Measurements from ENCODE around the gene KLHDC8A.
A peak's percentile ranks its signal among the peaks of the same experiment; 100 is the strongest.
"Not testable (repeated sequence)": the region's sequence is repeated elsewhere in the genome, so short reads cannot be mapped to it uniquely, and the experiment has no call there.

KLHDC8A gene

DNA sequence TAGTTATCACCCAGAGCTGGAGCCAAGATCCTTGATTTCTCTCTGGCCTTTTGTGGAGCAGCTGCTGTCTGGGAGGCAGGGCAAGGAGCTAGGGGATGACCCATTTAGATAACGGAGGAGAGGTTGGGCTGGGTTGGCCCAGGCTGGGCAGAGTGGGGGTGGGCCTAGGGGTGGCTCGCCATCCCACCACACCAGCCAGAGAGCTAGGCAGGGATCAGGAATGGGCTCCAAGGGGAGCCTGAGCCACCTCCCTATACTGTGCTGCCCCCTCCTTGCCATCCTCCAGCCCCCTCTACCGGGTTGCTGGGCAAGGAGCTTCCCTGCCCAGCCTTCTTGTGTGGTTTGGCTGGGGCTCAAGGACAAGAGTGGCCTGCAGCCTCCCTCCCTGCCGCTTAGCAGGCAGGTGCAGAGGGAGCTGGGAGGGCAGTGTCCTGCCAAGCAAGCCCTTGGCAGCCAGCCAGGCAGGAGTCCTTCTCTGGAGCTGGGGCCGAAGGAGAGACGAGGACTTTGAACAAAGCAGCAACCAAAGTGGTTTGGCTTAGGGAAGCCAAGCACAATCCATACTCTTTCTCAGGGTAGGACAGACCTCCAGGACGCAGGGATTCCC is 39.3 kb downstream of the KLHDC8A start:
- DNase-seq = no peak

DNA sequence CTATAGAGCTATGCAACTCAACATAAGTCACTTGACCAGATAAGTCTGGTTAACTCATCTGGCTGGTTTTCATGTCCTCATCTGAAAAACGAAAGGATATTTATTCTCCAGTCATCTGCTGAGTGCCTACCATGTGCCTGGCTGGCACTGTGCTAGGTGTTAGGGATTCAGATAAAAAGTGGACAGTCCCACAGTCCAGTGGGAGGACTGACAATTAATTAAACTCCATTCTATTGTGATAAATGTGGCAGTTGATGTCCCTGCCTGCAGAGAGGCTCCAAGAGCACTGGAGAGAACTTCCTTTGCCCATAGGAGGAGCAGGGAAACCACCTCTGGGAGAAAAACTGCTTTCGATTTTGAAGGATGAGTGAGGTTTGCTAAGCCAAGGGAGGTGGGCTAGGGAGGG is 40.6 kb downstream of the KLHDC8A start:
- DNase-seq = no peak

DNA sequence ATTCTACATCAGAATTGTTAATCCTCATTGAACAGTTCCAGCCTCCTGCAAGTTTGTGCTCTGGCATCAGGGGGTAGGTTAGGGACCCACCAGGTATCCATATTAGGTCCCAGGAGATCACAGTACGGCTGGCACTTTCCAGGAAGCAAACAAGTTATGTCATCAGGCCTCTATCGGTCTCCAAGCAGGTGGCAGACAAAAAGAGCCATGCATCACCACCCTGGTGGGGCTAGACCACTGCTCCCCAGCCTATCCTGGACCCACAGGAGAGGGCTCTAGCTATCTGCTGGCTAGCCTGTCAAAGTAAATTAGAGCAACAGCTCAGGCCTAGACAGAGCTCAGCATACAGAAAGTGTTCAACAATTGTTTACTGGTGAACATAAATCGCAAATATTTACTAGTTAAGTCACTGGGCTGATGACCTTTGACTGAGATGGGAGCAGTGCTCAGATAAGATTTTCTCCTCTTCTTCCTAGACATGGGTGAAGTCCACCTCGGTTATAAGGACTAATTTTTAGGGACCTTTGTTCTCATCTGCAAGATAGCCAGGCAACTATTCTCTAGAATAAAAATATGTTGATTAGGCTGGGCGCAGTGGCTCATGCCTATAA is 41.6 kb downstream of the KLHDC8A start:
- no peak for DNase-seq

DNA sequence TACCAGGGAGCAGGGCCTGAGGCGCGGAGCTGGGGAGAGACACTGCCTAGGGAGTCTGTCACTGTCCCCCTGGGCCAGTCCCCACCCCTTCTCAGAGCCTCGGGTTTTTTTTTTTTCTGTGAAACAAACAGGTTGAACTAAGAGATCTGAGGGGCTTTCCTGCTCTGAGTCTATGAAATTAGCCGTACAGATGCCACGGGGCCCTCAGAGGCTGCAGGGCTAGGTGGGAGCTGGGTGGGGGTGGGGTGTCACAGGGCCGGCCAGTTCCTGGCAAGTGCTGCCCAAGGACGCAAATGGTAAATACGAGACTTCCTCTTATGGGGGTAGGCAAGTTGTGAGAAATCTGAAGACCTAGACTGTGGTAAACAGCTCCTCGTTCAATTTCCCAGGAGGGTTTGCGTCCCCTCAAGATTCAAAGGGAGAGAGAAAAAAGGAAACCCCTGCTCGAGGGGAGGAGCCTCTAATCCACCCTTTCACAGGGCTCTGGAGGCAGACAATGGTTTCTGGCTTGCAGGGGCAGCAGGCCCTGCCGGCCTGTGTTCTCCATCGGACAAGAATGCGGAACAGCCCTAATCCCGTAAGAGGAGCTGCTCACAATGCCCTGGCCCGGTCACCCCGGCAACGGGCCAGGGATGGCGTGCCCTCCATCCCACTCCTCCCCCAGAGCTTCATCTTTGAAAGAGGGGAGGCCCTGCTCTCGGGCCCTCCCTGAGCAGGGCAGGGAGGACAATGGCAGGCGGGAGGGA is 43.0 kb downstream of the KLHDC8A start:
- DNase-seq = peak; percentile 28 to 43

DNA sequence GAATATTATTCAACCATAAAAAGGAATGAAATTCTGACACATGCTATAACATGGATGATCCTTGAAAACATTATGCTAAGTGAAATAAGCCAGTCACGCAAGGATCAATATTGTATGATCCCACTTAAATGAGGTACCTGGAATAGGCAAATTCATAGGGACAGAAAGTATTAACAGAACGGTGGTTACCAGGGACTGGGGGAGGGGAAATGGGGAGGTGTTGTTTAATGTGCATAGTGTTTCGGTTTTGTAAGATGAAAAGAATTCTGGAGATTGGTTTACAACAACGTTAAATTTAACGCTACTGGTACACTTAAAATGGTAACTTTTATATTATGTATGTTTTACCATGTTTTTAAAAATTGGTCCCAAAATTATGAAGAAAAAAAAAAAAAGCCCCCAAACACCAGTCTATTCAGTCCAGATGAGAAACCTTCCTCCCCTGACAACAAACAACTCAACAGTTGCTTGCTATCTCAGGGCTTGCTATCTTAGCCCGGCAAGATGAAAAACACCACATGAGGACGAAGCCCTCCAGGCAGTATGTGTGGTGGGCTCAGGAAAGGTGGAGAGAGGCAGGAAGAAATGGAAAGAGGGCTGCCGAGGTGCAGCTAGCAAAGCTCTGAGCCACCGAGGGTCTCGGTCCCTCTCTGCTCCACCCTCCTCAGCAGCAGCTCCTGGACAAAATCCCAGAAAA is 43.7 kb downstream of the KLHDC8A start:
- no peak for DNase-seq

DNA sequence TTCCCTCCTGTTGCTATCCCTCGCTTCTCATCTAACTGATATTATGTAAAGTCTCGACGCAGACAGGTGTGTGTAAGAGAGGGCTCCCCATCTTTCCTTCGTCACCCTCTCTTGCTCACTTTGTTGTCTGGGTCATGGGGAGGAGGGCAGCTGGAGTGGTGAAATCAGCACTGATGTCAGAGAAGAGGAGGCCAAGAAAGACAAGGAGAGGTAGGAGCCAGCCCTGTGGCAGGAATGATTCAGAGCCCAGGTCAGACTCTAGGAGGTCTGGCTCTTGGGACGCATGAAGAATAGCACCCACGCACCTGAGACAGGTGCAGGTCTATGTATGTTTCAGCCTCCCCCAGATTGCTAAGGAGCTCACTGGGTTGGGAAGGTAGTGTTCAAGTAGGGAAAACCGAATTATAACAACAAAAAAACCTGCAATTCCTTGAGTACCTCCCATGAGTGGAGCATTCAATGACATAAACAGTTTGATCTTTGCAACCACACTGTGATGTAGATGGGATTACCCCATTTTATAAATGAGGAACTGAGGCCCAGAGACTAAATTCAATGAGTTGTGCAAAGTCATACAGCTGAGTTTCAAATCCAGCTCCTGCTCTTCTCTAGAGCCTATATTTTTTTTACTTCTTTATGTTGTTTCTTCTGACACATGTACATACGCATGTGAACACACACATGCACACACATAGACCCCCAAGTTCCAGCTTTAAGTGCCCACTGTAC is 45.6 kb downstream of the KLHDC8A start:
- no peak for DNase-seq

DNA sequence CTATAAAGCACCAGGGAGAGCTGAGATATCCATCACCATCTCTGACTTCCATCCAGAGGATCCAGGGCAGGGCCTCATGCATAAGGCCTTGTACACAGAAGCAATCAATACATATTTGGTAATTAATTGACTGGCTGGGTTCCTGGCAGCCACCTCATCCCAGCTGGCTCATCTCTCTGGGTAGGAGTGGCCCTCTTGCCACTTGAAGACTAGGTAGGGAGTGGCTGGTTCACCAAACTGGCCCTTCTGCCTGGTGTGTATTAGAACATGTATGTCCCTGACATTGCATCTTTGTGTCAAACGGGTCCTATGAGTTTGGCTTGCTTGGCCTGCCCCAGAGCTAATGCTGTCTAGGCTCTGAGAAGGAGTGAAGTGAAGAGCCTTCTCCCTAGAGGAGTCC is 47.0 kb downstream of the KLHDC8A start:
- no peak for DNase-seq

DNA sequence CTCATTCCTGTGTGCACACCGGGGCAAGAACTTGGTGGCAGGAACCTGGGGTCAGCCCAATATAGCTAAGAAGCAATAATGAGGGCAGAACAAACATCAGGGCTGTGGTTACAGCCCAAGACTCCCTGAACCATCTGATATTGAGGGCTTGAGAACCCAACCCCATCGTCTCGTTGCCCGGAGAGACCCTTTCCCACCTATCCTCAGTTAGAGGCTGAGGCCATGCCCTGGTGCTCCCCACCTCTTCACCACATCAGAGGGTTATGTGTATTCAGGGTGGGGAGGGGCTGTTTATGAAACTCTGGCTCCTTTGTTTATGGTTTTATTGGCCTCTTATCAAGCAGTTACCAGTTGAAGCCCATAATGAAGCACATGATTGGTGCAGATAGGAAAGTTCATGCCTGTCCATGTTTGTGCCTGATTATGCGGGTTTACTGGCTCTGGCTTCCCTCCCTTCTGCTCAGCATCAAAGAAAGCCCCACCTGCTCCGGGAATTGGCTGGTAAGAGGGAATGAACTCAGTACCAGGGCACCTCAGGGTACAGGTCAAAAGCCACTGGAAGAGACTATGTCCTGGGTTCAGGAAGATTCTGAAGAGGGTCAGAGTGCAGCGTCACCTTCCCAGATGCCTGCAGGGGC is 49.7 kb downstream of the KLHDC8A start:
- no peak for DNase-seq

DNA sequence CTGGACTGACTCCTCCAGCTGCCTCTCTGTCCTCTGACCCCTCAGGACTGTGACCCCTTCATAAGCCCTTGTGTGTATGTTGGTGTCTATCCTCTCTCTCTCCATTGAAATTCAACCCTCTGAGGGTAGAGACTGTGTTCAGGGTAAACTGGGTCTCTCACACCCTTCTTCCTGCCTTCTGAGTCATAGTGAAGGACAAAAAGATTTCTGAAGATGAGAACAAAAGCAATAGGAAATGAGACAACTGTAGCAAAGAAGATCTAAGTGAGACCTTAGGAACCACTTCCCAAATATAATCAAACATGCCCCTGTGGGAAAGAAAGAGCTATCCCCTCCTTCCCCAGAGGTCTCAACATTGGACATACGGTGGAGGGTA is 52.0 kb downstream of the KLHDC8A start:
- no peak for DNase-seq

DNA sequence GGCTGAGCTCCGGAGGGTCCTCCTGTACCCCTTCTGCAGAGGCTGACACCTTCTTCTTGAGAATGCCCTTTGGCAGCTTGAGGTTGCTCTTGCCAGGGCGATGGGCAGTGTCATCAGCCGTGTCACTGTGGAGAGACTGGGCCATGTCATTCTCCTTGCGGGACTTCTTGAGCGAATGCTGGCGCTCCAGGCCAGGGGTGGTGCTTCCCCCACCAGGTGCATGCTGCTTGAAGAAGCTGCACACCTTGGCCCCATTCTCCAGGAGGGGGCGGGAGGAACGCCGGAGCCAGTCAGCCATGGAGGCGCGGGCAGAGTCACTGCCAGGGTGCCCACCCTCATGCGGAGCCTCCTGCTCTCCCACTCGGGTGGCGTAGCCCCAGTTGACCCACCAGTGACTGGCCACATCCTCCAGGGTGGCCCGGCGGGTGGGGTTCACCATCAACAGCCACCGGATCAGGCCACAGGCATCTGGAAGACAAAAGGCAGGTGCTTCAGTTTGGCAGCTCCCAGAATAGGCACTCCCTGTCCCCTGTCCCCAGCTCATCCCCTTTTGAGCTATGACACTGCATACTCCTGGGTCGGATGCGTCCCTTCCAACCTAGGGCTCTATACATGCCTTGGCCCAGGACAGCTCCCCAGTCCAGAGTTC is 52.6 kb downstream of the KLHDC8A start:
- DNase-seq = no peak

DNA sequence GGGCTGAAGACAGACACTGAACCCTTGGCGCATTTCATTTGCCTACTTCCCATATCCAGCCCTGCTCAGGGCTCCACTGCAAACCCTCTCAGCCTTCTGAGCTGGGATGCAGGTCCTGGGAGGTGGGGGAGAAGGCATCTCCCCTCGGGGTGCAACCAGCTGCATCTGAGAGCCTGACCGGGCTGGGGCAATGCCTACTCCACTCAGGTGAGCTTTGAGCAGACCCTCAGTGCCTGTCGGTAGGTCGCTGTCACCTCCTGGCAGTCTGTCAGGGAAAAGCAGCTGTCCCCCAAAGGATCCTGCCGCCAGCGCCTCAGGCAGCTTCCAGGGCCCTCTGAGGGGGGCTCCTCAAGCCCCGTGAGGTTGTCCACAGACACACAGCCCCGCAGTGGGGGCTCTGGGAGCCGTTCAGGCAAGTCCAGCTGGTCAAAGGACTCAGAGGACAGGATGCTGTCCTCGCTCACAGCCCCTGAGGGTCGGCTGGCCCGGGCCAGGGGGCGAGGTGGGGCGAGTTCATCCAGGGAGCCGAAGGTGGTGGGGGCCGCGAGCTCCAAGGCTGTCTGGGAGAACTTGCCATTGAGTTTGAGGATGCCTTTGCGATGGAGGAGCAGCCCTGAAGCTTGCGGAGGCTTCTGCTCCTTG is 53.4 kb downstream of the KLHDC8A start:
- DNase-seq = no peak

DNA sequence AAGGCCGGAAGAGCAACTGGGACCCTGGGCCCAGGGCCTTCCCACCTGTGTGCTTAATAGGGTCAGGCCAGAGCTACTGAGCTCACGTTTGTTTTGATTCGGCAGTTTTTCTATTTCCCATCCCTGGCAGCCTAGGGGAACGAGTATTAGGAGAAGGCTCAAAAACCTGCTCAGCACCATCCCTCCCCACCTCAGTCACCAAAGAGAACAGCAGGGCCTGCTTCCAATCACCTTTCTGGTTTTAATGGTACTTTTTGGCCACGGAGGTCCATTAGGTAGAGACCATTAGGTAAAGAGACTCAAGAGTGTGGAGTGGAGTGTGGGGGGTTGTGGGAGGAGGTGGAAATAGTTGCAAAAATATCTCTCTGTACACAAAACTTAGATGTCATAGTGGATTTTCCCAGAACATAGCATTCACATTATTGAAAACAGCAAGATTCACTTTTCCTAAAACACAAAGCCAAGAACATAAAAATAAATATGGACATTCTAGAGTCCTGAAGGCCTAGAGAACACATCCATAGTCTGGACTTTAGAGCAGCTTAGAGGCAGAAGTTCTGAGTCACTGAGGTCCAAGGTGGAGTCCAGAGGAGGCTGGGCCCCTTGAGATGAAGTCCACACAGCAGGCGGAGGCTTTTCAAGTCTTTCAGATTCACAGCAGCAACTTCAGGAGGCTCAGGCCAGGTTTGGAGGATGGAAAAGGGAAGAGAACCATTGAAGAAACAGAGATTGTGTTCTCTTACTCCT is 54.7 kb downstream of the KLHDC8A start:
- no peak for DNase-seq

DNA sequence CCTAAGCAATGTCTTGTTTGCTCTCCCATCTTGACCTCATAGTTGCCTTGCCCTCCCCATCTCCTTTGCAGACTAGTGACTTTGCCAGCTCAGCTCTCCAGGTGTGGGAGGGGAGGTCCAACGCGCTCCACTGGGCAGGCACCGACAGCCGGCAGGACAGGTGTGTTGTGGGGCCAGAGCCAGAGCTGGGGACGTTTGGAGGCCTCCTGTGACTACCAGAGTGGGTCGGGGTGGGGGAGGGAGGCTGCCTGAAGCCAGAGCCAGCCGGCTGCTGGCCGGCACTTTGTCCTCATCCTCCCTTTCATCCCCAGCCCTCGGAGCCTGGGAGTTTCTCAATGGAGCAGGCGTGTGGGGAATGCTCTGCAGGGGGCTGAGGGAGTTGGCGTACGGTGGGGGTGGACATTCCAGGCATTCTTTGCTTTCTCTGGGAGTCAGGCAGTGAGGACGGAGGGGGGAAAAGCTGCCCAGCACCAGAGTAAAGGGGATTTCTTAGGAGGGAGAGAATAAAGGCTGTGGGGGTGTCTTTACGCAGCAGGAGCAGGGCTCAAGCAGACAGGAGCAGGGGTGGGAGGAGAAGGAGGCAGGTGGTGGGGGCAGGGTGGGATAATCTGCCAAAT is 55.4 kb downstream of the KLHDC8A start:
- DNase-seq = no peak

DNA sequence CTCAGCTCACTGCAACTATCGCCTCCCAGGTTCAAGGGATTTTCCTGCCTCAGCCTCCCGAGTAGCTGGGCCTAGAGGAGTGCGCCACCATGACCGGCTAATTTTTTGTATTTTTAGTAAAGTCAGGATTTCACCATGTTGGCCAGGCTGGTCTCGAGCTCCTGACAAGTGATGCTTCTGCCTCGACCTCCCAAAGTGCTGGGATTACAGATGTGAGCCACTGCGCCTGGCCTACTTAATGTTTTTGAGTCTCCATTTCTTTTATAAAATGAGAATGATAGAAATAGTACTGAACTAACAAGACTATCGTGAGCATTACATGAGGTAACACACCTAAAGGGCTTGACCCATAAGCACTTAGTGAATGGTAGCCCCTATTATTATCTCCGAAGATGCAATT is 56.6 kb downstream of the KLHDC8A start:
- no peak for DNase-seq

DNA sequence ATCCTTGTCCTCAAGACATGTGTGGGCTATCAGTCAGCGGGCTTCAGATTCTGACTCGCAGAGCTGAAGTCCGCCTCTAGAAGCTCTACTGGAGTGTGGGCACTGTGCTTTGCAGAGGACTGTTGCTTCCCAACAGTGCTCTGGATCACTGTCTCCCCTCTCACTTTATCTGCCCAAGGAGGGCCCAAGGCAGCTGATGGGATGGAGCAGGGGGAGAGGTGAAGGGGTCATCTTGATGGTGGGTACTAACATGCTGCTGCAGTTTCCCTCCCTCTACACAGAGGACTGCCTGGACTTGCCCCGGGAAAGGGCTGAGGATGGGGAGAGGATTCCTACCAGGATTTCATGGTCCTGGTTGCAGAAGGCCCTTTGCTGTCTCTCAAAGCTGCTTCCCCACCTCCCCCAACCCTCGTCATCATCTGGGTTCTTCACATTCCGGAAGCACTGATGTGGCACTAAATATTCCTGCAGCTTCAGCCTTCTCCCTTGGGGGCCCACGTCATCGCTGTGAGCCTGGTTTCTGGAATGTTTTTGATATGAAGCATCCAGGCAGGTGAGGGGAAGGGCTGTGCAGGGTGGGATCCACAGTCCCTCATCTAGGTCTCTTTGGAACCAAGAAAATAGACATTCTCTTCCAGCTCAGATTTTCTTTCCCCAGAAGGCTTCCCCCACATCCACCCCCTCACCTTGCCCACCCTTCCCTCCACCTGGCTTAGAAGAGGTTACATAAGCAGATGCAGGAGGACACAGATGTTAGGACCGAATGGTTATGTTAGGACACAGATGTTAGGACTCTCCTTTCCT is 58.3 kb downstream of the KLHDC8A start:
- no peak for DNase-seq

DNA sequence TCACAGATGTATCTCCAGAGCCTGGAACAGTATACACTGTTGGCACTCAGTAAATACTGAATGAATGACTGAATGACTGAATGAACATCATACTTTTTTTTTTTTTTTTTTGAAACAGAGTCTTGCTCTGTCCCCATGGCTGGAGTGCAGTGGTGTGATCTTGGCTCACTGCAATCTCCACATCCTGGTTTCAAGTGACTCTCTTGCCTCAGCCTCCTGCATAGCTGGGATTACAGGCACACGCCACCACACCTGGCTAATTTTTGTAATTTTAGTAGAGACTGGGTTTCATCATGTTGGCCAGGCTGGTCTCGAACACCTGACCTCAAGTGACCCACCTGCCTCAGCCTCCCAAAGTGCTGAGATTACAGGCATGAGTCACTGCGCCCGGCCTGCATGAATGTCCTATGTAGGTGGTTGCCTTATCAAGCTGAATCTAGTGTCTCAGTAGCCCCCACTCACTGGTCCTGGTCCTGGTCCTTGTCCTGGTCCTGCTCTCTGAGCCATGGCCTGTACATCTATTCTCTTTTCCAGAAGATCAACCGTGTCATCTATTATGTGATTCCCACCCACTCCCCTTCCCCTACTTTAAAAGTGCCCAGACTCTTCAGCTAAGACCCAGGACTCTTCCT is 59.1 kb downstream of the KLHDC8A start:
- not testable (repeated sequence) for DNase-seq

DNA sequence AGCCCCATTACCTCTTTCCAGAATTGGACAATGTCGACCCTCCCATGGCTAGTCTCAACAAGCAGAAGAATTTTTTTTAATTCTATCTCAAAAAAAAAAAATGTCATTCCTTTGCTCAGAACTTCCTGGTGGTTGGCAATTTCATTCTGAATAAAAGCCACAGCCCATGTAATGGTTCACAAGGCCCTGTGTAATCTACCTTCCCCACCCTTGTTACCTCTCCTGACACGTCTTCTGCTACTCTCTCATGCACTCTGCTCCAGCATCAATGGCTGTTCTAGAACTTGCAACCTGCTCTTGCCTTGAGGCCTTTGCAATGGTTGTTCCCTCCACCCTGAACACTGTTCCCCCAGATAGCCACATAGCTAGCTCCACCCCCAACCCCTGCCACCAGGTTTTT is 60.6 kb downstream of the KLHDC8A start:
- DNase-seq = no peak

DNA sequence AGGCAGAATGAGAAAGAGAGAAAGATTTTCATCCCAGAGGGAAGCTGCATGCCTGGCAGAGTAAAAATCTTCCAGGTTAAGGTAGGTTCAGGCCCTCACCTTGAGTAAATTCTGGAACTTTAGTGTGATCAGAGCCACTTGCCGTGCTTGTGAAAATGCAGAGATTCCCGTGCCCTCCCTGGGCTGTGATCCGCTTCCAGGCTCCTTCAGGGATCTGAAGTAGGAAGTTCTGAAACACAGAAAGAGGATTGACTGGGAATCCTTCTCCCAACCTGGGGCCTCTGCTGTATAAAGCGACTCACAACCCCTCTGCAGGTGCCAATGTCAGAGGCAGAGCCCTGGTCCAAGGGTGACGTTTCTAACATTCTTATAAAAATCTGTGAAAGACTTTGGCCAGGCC is 61.8 kb downstream of the KLHDC8A start:
- no peak for DNase-seq

Data from stimulated activated CD4-positive, alpha-beta T cell treated with anti-CD3 and anti-CD28 coated beads, Interleukin-2, amount 100 ng/mL, for 24 hours (primary cell).